Measurements from ENCODE around the gene ARHGAP29. TPM values are rescaled to one million over a fixed set of nuclear protein-coding genes. Genes with fewer than 3 reads are reported as not detected.

Gene ARHGAP29
- total RNA-seq, 3 donors from 2014 or later, result 49.1 to 88.0 (median 70.8) TPM

DNA sequence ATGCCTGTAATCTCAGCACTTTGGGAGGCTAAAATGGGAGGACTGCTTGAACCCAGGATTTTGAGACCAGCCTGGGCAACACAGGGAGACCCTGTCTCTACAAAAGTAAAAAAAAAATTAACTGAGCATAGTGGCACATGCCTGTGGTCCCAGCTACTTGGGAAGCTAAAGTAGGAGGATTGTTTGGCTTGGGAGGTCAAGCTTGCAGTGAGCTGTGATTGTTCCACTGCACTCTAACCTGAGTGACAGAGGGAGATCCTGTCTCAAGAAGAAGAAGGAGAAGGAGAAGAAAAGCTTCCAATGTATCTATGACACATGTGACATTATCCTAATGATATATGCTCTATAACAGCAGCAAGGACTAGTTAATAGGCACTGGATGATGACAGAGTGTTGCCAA lies 20.1 kb upstream of the ARHGAP29 start:
- Histone ChIP-seq H3K9me3 (no peaks in the 10 kb centered on the region), H3K4me1 (peaks cover 3 to 10% of the 10 kb centered on the region in 2 donors), H3K4me3 (no peak overlapping the region), H3K27ac (peak overlapping the region in 1 of 2 donors; percentile 88), H3K27me3 (no peaks in the 10 kb centered on the region), H3K36me3 (no peaks in the 10 kb centered on the region)
- TF ChIP-seq POLR2A (IDR thresholded peaks at IDR 0.05), result no peak
- TF ChIP-seq, protein P1, sequence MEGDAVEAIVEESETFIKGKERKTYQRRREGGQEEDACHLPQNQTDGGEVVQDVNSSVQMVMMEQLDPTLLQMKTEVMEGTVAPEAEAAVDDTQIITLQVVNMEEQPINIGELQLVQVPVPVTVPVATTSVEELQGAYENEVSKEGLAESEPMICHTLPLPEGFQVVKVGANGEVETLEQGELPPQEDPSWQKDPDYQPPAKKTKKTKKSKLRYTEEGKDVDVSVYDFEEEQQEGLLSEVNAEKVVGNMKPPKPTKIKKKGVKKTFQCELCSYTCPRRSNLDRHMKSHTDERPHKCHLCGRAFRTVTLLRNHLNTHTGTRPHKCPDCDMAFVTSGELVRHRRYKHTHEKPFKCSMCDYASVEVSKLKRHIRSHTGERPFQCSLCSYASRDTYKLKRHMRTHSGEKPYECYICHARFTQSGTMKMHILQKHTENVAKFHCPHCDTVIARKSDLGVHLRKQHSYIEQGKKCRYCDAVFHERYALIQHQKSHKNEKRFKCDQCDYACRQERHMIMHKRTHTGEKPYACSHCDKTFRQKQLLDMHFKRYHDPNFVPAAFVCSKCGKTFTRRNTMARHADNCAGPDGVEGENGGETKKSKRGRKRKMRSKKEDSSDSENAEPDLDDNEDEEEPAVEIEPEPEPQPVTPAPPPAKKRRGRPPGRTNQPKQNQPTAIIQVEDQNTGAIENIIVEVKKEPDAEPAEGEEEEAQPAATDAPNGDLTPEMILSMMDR (IDR thresholded peaks at IDR 0.05), result no peak
- TF ChIP-seq POLR2AphosphoS5 (IDR thresholded peaks at IDR 0.05), result no peak
- intact Hi-C loops (cut with DNase I; ENCODE audit: low total_unique reads), result loop anchor here (10.0 kb wide), 1 partner anchor 67 kb away; no protein-coding TSS in a partner anchor
- no peak for DNase-seq (ENCODE audit: low spot score in 2 of 2)

DNA sequence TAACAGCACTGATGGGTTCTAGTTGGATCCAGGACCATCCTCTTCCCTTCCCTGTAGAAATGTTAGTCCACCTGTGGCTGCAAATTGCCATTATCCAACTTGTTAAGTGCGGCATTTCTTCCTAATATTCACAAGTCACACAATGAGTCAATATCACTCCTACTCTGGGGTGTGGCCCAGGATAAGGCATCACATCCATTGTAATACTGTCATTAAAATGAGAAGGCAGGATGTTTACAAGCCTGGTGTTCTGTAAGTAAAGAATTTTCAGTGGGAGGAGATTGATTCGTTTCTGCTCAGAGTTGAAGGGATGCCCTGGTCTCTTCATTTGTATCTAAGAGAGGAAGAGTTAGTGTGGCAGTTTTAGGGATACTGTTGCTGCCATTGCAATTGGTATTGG lies 18.1 kb upstream of the ARHGAP29 start:
- Histone ChIP-seq H3K9me3 (no peaks in the 10 kb centered on the region), H3K27ac (no peak overlapping the region), H3K4me1 (peaks cover 3 to 10% of the 10 kb centered on the region in 2 donors), H3K4me3 (no peak overlapping the region), H3K27me3 (no peaks in the 10 kb centered on the region), H3K36me3 (no peaks in the 10 kb centered on the region)
- intact Hi-C loops (cut with DNase I; ENCODE audit: low total_unique reads), result loop anchor here (10.0 kb wide), 1 partner anchor 69 kb away; no protein-coding TSS in a partner anchor
- no peak for DNase-seq (ENCODE audit: low spot score in 2 of 2)
- TF ChIP-seq POLR2AphosphoS5 (IDR thresholded peaks at IDR 0.05) (no peak), POLR2A (IDR thresholded peaks at IDR 0.05) (no peak)
- TF ChIP-seq, protein P1 (IDR thresholded peaks at IDR 0.05), result no peak

DNA sequence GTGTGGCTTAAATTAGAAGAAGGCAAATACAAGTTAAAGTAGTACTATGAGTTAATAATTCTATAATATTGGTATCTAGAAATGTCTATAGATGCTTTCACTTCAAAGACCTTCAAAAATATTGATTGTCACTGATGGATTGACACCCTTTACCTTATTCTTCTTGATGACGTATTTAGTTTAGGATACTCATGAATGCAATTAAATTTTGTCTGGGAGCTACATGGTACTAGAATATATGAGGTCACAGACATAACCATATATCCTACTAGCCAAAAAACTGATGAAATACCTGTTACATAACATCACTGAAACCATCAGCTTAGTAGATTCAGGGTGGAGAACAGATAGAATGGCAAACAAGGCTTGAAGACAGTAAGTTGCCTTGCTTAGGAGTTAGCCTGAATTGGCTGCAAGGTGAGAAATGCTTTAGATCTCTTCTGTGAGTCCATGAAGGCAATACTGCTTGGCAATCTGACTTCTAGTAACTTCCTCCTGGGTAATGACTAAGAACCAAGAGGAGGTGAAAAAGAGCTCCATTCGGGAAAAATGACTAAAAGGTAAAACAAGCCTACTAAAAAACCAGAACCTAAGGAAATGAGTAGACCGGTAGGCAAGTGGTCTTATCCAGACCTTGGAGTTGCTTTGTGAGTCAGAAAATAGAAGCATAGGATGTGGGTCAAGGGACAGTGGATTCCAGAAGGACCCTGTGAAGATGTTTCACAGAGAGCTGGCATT lies 16.9 kb upstream of the ARHGAP29 start:
- Histone ChIP-seq H3K4me1 (peaks cover under 1 to 10% of the 10 kb centered on the region in 2 donors), H3K9me3 (no peaks in the 10 kb centered on the region), H3K4me3 (no peak overlapping the region), H3K36me3 (no peaks in the 10 kb centered on the region), H3K27me3 (no peaks in the 10 kb centered on the region), H3K27ac (no peak overlapping the region)
- intact Hi-C loops (cut with DNase I; ENCODE audit: low total_unique reads), result loop anchor here (10.0 kb wide), 1 partner anchor 71 kb away; no protein-coding TSS in a partner anchor
- DNase-seq (ENCODE audit: low spot score in 2 of 2), result no peak
- TF ChIP-seq POLR2AphosphoS5 (IDR thresholded peaks at IDR 0.05) (no peak), POLR2A (IDR thresholded peaks at IDR 0.05) (no peak)
- TF ChIP-seq, protein P1 (IDR thresholded peaks at IDR 0.05), result no peak

DNA sequence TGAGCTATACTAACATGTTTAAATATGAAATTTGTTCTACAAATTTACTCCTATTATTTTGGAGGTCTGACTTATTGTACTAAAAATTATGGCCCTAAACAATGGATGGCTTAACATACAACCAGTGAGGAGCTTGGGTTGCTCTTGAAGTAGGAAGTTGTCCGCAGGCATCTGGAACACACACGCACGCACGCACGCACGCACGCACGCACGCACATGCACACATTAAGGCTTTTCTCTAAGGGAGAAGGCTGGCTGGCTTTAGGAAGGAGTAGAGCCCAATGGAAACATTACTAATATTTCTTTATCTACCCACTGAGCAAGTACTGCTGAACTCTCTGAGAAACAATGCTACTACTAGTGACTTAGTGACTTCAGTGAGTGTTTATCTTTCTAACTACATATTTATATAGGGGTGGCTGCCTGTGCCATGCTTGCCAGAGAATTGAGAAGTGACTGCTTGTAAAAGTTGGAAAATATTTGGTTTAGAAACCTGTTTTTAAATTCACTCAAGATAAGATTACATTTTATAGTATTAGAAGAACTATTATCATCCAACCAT lies 16.2 kb upstream of the ARHGAP29 start:
- DNase-seq (ENCODE audit: low spot score in 2 of 2), result no peak
- peaks cover 0 to 6% of the 10 kb centered on the region in 2 donors for H3K4me1 ChIP-seq
- H3K27me3 ChIP-seq, result no peaks in the 10 kb centered on the region

More for the DNA sequence above, 16.2 kb upstream of the ARHGAP29 start:
- H3K27ac ChIP-seq, result no peak overlapping the region
- intact Hi-C loops (cut with DNase I; ENCODE audit: low total_unique reads), result loop anchor here (10.0 kb wide), 1 partner anchor 71 kb away; no protein-coding TSS in a partner anchor
- H3K36me3 ChIP-seq, result no peaks in the 10 kb centered on the region
- H3K9me3 ChIP-seq, result no peaks in the 10 kb centered on the region
- H3K4me3 ChIP-seq, result no peak overlapping the region
- TF ChIP-seq, protein P1 (IDR thresholded peaks at IDR 0.05), result no peak
- TF ChIP-seq POLR2AphosphoS5 (IDR thresholded peaks at IDR 0.05), result no peak
- TF ChIP-seq POLR2A (IDR thresholded peaks at IDR 0.05), result no peak
